GM21528 (cell line): ENCODE measurements around the gene NUDT22.
A peak's percentile ranks its signal among the peaks of the same experiment; 100 is the strongest.

Experiments
- ATAC-seq: cut with Tn5 transposase; IDR thresholded peaks from one replicate; pipeline ENCODE4 v1.9.1; 2021; ENCODE audit warnings: mild to moderate bottlenecking, moderate library complexity; ENCODE audit not compliant: unreplicated experiment, low FRiP score

NUDT22 gene

DNA sequence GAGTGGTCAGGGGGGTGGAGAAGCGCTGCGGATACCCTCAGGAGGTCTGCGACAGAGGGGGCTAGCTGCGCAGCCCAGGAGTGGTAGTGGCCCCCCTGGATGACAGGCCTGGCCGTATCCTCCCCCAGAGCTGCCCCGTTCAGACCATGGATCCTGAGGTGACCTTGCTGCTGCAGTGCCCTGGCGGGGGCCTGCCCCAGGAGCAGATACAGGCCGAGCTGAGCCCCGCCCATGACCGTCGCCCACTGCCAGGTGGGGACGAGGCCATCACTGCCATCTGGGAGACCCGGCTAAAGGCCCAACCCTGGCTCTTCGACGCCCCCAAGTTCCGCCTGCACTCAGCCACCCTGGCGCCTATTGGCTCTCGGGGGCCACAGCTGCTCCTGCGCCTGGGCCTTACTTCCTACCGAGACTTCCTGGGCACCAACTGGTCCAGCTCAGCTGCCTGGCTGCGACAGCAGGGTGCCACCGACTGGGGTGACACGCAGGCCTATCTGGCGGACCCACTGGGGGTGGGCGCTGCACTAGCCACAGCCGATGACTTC is 505 bp downstream of the NUDT22 start:
- no peak for ATAC-seq

DNA sequence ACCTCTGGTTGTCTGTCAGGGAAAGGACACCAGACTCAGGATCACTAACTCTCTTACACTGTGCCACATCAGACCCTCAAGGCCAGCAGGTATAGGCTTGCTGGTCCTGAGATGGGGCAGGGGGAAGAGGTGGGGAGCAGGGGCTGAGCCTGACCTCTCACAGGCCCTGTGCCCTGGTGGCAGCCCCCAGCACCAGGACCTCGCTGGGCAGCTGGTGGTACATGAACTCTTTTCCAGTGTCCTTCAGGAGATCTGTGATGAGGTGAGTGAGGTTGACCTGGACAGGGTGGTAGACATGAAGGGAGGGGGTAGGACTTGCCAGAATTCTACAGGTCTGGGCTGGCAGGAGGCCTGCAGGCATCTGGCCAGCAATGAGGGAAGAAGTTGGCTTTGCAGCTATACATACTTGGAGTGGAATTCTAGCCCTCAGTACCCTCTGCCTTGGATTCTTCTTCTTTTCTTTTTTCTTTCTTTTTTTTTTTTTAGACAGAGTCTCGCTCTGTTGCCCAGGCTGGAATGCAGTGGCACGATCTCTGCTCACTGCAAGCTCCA is 1.4 kb downstream of the NUDT22 start:
- no peak for ATAC-seq

DNA sequence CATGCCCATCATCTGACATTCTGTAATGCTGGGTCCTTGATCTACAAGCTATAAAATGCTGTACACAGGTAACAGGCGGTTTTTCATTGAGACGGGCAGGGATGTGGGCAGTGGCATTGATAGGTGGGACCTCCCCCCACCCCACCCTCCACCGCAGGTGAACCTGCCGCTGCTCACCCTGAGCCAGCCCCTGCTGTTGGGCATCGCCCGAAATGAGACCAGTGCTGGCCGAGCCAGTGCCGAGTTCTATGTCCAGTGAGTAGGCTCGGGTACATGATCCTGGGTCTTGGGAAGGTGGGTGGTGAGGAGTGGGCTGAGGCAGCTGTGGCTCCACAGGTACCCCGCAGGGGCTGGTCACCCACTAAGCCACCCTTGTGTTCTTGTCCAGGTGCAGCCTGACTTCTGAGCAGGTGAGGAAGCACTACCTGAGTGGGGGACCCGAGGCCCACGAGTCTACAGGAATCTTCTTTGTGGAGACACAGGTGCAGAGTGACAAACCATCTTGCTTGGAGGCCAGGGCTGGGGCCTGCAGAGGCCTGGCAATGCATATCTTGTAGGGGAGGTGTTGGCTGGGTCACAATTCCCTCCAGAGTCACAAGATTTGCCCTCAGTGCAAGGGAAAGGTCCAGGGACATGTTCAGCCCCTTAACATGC is 3.1 kb downstream of the NUDT22 start:
- ATAC-seq, result no peak

DNA sequence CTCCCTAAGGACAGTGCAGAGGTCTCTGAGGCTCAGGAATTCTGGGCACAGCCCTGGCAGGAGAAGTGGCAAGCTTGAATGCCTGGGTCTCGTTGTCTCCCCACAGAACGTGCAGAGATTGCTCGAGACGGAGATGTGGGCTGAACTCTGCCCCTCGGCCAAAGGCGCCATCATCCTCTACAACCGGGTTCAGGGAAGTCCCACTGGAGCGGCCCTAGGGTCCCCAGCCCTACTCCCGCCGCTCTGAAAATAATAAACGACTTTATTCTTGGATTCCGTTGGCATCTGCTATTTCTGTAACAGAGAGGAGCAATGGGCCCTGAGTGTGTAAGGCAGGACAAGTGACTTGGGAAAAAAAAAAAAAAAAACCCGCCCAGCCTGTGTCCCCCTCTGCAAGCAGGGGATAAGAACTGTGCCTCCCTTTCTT is 3.7 kb downstream of the NUDT22 start:
- no peak for ATAC-seq

DNA sequence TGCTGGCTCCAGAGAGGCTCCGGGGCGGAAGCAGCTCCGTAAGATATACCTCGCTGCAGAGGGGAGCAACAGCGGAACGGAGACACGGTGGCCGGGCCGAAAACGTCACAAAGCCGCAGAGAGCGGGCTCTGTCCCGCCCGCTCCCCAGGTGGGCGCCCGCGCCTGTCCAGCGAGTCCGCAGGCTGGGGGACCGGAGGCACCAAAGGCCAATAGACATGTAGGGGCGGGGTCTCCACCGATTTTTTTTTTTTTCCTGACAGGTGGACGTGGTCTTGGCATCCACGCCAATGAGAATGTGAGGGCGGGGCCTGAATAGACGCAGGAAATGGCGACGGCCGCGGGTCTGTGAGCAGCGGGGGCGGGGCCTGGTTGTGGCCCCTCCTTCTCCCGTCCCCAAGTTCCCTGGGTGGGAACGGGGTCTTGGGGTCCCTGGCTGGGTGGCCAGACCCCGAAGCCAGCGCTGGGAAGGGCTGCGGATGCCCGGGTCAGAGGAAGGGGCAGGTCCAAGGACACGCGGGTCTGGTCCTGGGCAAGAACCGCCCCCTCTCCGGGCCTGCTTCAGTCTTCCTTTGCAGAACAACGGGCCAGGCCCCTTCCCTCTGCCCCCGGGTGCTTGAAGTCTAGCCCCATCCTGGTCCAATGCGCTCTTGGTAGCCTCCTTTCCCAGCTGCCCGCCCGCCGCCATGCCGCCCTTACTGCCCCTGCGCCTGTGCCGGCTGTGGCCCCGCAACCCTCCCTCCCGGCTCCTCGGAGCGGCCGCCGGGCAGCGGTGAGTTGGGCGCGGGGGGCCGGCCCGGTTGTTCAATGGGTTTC is 4.3 kb downstream of the NUDT22 start, which contains the start of gene DNAJC4:
TSS of gene DNAJC4 (plus strand) at position 378 of the 814 bp plus-strand sequence. CDS start at position 685, 307 bp downstream.
- peak; percentile 42 for ATAC-seq

DNA sequence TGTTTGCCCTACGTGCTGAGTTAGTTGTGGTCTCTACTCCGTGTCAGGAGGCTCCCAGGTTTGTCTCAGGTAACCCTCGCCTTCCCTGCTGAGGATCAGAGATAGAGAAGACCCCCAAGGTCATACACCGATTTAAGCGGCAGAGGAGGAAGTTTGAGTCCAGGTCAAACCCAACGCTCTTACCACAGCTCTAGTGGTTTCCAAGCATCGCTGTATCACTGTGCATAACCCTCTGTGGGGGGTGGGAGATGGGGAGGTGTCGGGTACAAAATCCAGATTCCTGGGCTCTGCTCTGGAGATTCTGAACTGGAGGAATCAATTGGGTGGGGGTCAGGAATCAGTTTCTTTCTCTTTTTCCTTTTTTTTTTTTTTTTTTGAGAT is 4.9 kb downstream of the NUDT22 start:
- ATAC-seq, result no peak

DNA sequence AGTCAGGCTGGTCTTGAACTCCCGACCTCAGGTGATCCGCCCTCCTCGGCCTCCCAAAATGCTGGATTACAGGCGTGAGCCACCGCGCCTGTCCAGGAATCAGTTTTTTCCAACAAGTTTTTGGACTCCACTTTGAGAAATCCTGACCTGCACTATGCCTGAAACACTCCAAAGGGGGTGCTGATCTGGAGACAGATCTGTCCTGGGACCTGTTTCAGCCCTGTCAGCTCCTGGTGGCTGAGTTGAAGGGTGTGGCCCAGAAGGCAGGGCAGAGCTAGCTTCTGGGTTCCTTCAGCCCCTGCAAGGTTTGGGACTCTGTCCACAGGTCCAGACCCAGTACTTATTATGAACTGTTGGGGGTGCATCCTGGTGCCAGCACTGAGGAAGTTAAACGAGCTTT is 5.5 kb downstream of the NUDT22 start:
- ATAC-seq, result no peak

DNA sequence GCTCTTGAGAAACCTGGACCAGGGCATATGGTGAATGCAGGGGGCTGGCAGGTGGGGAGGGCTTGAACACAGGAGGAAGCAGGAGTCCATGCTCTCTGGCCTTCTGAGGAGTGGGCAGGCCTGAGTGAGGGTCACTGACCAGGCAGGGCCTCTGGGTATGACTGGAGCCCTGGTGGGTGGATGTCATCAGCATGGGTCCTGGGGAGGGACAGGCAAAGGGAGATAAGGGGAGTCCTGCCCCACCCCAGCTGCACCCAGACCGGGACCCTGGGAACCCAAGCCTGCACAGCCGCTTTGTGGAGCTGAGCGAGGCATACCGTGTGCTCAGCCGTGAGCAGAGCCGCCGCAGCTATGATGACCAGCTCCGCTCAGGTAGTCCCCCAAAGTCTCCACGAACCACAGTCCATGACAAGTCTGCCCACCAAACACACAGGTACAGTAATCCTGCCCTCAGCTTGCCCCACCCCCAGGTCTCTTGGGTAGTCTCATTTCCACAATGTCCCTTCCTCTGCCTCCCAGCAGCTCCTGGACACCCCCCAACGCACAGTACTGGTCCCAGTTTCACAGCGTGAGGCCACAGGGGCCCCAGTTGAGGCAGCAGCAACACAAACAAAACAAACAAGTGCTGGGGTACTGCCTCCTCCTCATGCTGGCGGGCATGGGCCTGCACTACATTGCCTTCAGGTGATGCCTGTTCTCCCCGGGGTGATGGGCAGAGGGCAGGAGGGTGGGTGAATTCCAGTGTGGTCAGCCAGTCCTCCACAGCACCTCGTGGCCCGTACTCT is 6.3 kb downstream of the NUDT22 start:
- ATAC-seq, result no peak

DNA sequence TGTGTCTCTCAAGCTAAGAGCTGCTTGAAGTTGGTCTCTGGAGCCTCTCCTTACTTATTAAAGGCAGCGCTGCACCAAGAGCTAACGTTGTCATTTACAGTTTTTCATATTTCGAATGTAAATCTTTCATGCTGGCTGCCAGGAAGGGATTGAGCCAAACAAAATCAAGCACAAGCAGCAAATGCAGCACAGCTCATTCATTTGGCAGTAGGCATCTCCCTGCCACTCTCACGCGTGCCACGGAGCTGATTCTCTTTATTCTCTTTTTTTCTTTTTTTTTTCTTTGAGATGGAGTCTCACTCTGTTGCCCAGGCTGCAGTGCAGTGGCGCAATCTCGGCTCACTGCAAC is 6.9 kb downstream of the NUDT22 start:
- ATAC-seq, result no peak

DNA sequence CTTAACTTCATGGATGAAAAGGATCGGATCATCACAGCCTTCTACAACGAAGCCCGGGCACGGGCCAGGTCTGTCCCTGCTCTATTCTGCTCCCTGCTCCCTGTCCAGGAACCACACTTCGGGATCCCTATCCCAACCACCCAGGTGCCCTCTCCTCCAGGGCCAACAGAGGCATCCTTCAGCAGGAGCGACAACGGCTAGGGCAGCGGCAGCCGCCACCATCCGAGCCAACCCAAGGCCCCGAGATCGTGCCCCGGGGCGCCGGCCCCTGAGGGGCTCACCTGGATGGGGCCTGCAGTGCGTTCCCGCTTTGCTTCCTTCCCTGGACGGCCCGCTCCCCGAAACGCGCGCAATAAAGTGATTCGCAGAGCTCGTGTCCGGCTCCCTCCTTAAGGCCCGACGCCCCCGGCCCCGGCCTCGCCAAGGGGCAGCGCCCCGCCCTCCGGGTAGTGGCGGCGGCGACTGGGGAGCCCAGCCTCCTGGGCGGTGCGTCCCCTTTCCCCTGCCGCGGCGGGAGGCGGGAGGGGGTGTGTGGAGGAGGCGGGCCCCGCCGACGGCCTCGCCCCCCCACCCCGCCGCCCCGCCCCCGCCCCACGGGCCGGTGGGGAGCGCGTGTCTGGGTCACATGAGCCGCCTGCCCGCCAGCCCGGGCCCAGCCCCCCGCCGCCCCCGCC is 8.0 kb downstream of the NUDT22 start, which contains the start of gene VEGFB:
TSS of gene VEGFB (plus strand) at position 672 of the 674 bp plus-strand sequence. CDS start 250 bp downstream, outside the sequence.
- ATAC-seq, result no peak

DNA sequence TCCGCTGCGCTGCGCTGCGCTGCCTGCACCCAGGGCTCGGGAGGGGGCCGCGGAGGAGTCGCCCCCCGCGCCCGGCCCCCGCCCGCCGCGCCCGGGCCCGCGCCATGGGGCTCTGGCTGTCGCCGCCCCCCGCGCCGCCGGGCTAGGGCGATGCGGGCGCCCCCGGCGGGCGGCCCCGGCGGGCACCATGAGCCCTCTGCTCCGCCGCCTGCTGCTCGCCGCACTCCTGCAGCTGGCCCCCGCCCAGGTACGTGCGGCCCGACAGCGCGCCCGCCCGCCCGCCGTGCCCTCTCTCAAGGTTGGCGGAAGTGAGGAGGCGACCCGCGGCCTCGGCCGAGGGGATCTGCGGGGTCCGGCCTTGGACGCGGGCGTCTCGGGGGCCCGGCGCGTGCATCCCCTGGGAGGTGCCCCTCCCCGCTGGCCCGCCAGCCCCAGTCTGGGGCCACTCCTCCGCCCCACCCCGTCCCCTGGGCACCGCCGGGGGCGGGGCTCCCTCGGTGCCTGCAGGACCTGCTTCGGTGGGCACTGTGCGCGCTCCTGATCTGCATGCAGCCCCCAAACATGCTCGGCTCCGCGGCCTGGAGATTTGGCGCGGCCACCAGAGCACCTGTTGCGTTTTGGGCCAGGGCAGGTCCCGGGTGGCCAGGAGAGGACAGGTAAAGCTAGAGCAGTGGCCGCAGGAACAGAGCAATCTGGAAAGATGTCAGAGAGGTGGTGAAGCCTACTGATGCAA is 8.7 kb downstream of the NUDT22 start:
- no peak for ATAC-seq

DNA sequence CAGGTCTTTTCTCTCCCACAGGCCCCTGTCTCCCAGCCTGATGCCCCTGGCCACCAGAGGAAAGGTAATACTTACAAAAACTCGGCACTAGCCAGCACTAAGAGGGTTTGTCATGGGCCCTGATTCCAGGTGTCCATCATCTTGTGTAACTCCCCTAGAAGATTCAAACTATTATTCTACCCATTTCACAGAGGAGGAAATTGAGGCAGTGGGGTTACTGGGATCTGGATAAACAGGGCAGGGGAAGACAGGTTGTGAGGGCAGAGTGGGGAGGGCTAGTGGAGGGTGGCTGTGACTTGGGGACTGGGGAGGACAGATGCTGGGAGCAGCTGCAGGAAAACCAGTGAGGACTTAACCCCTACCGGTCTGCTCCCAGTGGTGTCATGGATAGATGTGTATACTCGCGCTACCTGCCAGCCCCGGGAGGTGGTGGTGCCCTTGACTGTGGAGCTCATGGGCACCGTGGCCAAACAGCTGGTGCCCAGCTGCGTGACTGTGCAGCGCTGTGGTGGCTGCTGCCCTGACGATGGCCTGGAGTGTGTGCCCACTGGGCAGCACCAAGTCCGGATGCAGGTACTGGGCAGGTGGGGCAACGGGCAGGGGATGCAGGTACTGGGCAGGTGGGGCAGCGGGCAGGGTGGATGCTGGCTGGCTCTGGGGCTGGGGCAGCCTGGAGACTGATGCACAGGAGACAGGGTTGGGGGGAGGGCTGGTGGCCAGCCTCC is 9.5 kb downstream of the NUDT22 start:
- no peak for ATAC-seq

DNA sequence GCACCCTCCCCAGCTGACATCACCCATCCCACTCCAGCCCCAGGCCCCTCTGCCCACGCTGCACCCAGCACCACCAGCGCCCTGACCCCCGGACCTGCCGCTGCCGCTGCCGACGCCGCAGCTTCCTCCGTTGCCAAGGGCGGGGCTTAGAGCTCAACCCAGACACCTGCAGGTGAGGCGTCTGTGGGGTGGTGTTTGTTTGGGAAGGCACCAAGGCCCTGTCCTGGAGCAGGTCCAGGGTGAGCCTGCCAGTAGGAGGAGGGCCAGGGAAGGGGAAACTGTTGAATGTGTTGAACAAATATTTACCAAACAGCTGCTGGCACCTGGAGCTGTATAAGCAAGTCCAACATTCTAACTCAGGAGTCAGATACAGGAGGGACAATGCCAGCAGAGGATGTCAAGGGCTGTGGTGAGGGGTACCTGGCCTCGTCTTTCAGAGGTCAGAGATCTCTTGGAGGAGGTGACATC is 11.4 kb downstream of the NUDT22 start:
- ATAC-seq, result no peak

DNA sequence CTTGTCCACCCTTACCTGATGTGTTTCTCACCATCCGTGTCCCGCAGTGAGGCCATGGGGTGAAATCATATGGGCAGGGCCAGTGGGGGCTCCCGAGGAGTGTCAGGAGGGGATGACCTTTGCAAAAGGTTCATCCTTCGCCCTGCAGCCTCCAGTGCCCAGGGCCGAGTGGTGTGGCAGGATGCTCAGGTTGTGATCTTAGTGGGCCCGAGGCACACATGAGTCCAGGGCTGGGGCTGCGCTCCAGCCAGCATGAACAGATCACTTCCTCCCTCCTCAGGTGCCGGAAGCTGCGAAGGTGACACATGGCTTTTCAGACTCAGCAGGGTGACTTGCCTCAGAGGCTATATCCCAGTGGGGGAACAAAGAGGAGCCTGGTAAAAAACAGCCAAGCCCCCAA is 12.0 kb downstream of the NUDT22 start:
- ATAC-seq, result no peak

DNA sequence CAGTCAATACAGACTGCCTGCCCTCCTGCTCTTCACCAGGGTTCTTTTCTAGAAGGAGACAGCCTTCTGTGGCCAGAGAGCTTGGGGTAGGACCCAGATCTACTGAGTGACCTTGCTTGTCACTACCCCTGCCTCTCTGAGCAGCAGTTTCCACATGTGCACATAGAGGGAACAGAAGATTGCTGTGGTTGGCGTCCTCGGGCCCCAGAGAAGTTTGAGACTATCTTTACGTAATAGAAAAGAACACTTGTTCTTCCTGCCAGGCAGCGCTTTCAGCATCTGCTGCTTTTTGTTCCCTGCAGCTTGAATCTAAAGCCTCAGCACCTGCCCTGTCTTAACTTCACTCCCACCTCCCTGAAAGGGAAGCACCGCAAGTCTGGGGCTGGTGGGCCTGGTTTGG is 12.9 kb downstream of the NUDT22 start:
- no peak for ATAC-seq

DNA sequence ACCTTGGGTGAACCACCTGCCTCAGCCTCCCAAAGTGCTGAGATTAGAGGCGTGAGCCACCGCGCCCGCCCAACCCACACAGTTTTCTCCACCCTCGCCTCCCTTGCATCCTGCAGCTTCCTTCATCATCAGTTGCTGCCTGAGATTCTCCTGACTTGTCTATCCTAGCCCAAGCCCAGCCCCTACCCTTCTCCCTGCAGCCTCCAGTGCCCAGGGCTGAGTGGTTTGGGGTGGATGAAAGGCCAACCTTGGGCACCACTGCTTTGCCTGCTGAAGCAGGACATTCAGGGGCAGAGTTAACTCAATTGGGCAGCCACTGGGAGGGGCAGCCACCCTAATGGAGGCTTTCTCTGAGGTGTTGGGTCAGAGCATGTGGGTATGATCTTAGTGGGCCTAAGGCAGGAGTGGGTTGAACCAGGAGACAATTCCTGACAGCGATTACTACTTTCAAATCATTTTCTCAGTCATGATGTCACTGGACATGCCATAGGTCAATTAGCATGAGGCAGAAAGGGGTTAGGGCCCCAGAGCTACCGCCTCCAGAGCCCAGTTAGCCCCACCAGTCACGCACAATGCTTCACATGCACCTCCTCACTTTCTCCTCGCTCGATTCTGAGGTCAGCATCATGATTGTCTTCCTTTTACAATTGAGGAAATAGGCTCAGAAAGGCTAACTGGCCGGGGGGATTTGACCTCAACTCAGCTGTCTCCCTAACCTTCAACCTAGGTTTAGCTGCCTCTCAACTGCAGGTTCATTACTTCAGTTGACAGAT is 13.8 kb downstream of the NUDT22 start:
- no peak for ATAC-seq

DNA sequence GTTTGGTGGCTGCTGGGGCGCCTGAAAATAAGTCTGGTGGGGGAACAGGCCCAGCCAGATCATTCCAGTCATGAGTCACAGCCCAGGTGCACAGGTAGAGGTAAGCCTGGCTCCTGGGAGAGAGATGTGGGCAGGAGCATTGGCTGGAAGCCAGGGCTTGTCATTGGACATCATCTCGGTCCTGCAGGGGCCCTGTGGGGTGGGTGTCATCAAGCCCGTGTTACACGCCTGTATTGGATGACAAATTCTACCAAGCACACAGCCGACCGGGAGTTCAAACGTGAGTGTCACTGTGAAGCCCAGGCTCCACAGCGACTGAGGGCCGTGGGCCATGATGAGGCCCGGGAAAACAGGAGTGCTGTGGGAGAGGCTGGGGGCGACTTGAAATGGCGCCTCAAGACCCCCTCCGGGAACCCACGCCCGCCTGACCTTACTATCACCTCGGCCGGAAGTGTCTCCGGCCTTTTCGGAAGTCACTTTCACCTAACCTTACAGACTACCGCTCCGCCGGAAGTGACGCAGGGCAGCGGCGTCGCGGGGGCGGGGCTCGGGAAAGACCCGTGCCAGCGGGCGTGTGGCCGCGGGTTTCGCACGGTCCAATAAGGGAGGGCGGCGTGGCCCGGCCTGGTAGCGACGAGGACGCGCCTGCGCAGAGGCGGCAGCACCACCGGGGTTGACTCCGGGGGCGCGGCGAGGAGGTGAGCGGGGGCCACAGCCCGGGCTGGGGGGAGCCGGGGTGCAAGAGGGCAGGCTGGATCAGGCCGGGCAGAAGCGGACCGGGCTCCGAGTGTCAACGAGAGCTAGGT is 14.6 kb downstream of the NUDT22 start, which contains the start of gene FKBP2:
TSS of gene FKBP2 (plus strand) at position 661 of the 806 bp plus-strand sequence. CDS start 1,293 bp downstream, outside the sequence.
- peak; percentile 49 for ATAC-seq
